DND-41 (cell line): ENCODE measurements around the gene ZKSCAN8.

Source experiments
- CTCF ChIP-seq: IDR thresholded peaks from 2 replicates; pipeline ENCODE4 v1.5.1; 2012; ENCODE audit warnings: borderline replicate concordance, low read length, moderate library complexity, mild to moderate bottlenecking; ENCODE audit not compliant: poor library complexity, severe bottlenecking; ENCODE audit errors: extremely low read depth
- EZH2 ChIP-seq: IDR thresholded peaks from 3 replicates; pipeline ENCODE4 v1.6.1; 2012; ENCODE audit warnings: borderline replicate concordance, low read depth, mild to moderate bottlenecking, moderate library complexity, low read length, inconsistent platforms; ENCODE audit not compliant: severe bottlenecking

- TF ChIP-seq CTCF (no peak), EZH2 (no peak)
These were observed 58.3 kb downstream of the ZKSCAN8 start for GRCh38 chr6:28200020-28200419.
